HuH-7.5 (cell line): ENCODE measurements around the gene HP.

Experiments used
- DNase-seq: peaks from one replicate; pipeline ENCODE4 v3.0.0; 2011; ENCODE audit warnings: low spot score

HP gene

GRCh38 chr16:72085002-72085401 lies 30.7 kb downstream of the HP start:
- DNase-seq: no peak

- no peak for DNase-seq
Measured at GRCh38 chr16:72091217-72091616, 36.9 kb downstream of the HP start.

GRCh38 chr16:72092832-72093447 lies 38.6 kb downstream of the HP start:
- DNase-seq: no peak

GRCh38 chr16:72093448-72094265 lies 39.4 kb downstream of the HP start, which contains the start of the genes DHX38 and TXNL4B:
TSS of gene DHX38 (plus strand) at chr16:72093847. CDS start at chr16:72096158, 2,311 bp downstream.
TSS of gene TXNL4B (minus strand) at chr16:72093620. CDS start at chr16:72090749, 2,871 bp downstream.
- peak; percentile 97 for DNase-seq

- no peak for DNase-seq
Measured at GRCh38 chr16:72094266-72094610, 39.9 kb downstream of the HP start.

GRCh38 chr16:72098936-72099335 lies 44.6 kb downstream of the HP start:
- no peak for DNase-seq

GRCh38 chr16:72099377-72099818 lies 45.1 kb downstream of the HP start:
- DNase-seq: peak; percentile 85

GRCh38 chr16:72101195-72101594 lies 46.9 kb downstream of the HP start:
- DNase-seq: no peak

- DNase-seq: no peak
Measured at GRCh38 chr16:72104905-72105304, 50.6 kb downstream of the HP start.

GRCh38 chr16:72105978-72106377 lies 51.7 kb downstream of the HP start:
- no peak for DNase-seq

GRCh38 chr16:72107371-72107770 lies 53.1 kb downstream of the HP start:
- no peak for DNase-seq

GRCh38 chr16:72108353-72109102 lies 54.2 kb downstream of the HP start:
- no peak for DNase-seq

- DNase-seq: no peak
Measured at GRCh38 chr16:72109300-72109699, 55.0 kb downstream of the HP start.

GRCh38 chr16:72109966-72110530 lies 55.7 kb downstream of the HP start:
- no peak for DNase-seq
